ENCODE results near the gene APC. TPM values are rescaled to one million over a fixed set of nuclear protein-coding genes. Genes with fewer than 3 reads are reported as not detected.

Gene APC
- total RNA-seq, 2 experiments from 2014 or later = 18.7 to 19.0 TPM

DNA sequence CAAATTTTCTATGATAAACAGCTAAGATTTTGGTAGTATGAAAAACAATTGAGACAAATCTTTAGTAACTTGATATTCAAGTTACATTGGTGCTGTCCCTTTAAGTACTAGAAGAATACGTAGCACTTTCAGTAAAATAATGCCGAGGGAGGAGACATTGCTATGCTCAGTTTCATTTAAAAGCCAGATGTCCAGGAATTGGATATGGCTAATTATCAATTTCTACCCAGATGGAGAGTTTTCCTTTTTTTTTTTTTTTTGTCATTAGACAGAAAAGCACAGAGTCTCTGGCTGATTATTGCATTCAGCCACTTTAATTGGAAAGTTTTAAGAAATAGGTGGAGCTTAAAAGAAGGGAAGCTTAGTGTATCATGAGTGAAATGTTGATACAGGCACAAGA lies 40.4 kb upstream of the APC start:
- no peak for DNase-seq
- Mint-ChIP-seq H3K4me3 (no peak overlapping the region), H3K27me3 (peaks cover 12% of the 10 kb centered on the region), H3K27ac (no peak overlapping the region), H3K36me3 (ENCODE audit: low read depth) (no peaks in the 10 kb centered on the region), H3K4me1 (ENCODE audit: low read depth) (no peaks in the 10 kb centered on the region), H3K9me3 (no peaks in the 10 kb centered on the region)
- ChIA-PET POLR2A (no interaction called here), CTCF (interaction anchor here (0.7 to 1.8 kb wide), 3 partner anchors 12 to 146 kb away, joined by 3 to 11 read pairs (median 3); no protein-coding TSS in a partner anchor)
- no peak for ATAC-seq
- intact Hi-C loops (cut with micrococcal nuclease) = no loop called here
- TF ChIP-seq, protein P1, sequence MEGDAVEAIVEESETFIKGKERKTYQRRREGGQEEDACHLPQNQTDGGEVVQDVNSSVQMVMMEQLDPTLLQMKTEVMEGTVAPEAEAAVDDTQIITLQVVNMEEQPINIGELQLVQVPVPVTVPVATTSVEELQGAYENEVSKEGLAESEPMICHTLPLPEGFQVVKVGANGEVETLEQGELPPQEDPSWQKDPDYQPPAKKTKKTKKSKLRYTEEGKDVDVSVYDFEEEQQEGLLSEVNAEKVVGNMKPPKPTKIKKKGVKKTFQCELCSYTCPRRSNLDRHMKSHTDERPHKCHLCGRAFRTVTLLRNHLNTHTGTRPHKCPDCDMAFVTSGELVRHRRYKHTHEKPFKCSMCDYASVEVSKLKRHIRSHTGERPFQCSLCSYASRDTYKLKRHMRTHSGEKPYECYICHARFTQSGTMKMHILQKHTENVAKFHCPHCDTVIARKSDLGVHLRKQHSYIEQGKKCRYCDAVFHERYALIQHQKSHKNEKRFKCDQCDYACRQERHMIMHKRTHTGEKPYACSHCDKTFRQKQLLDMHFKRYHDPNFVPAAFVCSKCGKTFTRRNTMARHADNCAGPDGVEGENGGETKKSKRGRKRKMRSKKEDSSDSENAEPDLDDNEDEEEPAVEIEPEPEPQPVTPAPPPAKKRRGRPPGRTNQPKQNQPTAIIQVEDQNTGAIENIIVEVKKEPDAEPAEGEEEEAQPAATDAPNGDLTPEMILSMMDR (IDR thresholded peaks at IDR 0.05) = no peak

DNA sequence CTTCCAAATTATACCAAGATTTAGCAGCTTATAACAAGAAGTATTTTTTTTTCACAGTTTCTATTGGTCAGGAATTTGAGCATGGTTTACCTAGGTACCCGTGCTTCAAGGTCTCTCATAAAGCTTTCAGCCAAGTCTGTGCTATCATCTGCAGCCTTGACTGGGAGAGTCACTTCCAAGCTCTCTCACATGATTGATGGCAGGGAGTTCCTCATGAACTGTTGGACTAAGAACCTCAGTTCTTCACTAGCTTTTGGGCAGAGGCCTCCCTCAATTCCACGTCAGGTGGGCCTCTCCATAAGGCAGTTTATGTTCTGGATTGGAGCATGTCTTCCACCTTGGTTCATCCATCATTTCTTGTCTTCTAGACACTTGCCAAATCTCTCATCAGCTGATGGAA lies 39.9 kb upstream of the APC start:
- TF ChIP-seq, protein P1 (IDR thresholded peaks at IDR 0.05) = no peak
- Mint-ChIP-seq H3K4me1 (ENCODE audit: low read depth) (no peaks in the 10 kb centered on the region), H3K27ac (no peak overlapping the region), H3K4me3 (no peak overlapping the region), H3K27me3 (peaks cover 7% of the 10 kb centered on the region), H3K9me3 (no peaks in the 10 kb centered on the region), H3K36me3 (ENCODE audit: low read depth) (no peaks in the 10 kb centered on the region)
- POLR2A ChIA-PET = no interaction called here
- intact Hi-C loops (cut with micrococcal nuclease) = no loop called here
- CTCF ChIA-PET = interaction anchor here (0.7 to 1.8 kb wide), 3 partner anchors 12 to 147 kb away, joined by 3 to 11 read pairs (median 3); no protein-coding TSS in a partner anchor
- no peak for ATAC-seq
- no peak for DNase-seq

DNA sequence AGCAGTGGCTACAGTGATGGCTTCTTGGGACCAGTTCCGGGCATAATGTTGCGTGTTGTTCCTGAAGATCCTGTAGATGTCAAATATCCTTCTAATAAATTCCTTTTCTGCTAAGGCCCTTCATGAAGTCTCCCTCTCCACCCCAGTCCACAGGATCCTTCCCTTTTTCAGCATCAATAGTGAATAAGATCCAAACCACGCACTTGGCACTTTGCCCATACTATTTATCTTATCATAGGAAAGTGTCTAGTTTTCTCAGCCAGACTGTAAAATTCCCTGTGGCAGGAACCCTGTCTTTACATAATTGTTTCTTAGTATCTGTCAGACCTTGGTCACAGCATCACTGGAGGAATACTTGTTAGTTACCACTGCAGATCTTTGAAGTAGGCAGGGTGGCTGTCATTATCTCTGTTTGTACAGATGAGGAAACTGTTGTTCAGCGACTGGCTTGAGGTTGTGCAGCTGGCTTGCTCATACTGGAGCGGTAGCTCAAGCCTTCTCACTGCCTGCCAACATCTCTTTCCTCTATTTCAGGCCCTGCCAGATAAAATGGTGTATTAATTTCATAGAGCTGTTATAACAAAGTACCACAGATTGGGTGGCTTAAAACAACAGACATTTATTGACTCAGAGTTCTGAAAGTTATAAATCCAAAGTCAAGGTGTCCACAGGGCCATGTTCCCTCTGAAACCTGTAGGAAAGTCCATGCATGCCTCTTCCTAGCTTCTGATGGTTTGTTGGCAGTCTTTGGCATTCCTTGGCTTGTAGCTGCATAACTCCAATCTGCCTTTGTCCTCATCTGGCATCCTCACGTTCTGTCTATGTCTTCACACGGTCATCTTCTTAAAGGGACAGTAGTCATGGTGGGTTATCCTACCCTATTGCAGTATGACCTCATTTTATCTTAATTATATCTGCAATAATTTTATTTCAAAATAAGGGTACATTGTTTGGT lies 33.5 kb upstream of the APC start:
- ATAC-seq (no peak), DNase-seq (no peak)
- TF ChIP-seq, protein P1 (IDR thresholded peaks at IDR 0.05) = no peak
- Mint-ChIP-seq H3K4me1 (ENCODE audit: low read depth) (peaks cover 19% of the 10 kb centered on the region), H3K36me3 (ENCODE audit: low read depth) (no peaks in the 10 kb centered on the region), H3K27ac (no peak overlapping the region), H3K27me3 (no peaks in the 10 kb centered on the region), H3K9me3 (no peaks in the 10 kb centered on the region), H3K4me3 (no peak overlapping the region)
- POLR2A ChIA-PET = interaction anchor here (0.9 kb wide), 1 partner anchor 15 kb away, joined by 3 read pairs; no protein-coding TSS in a partner anchor
- intact Hi-C loops (cut with micrococcal nuclease) = loop anchor here (10.0 kb wide), 1 partner anchor 271 kb away; the partner anchor contains the start of gene DCP2
- CTCF ChIA-PET = interaction anchor here (3.2 kb wide), 1 partner anchor 11 kb away, joined by 19 read pairs; no protein-coding TSS in a partner anchor

DNA sequence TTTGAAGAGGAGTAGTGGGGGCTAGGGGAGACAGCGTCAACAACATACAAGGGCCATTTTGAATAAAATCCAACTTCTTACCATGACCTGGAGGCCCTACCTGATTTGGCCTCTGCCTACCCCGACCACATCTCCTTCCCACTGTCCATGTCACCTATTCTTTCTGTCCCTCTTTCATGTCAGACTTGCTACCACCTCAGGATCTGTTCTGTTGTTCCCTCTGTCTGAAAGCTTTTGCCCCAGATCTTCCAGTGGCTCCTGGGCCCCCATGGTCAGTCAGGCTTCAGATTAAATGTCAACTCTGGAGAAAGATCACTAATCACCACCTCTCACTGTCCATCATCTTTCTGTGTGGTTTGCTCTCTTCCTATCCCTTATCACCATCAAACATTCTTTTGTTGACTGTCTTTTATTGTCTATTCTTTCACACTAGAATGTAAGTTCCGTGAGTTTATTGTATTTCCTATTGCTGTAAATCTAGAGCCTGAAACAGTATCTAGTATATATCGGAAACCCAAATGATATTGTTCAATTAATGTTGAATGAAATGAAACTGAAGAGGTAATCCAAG lies 31.2 kb upstream of the APC start:
- ChIA-PET CTCF (no interaction called here), POLR2A (interaction anchor here (4.0 kb wide), 1 partner anchor 32 kb away, joined by 17 read pairs; the partner anchor contains the start of gene APC)
- Mint-ChIP-seq H3K4me3 (peak overlapping the region; percentile 92), H3K27ac (peak overlapping the region; percentile 86), H3K27me3 (no peaks in the 10 kb centered on the region), H3K36me3 (ENCODE audit: low read depth) (no peaks in the 10 kb centered on the region), H3K9me3 (no peaks in the 10 kb centered on the region), H3K4me1 (ENCODE audit: low read depth) (peaks cover 41% of the 10 kb centered on the region)
- TF ChIP-seq, protein P1 (IDR thresholded peaks at IDR 0.05) = no peak
- intact Hi-C loops (cut with micrococcal nuclease) = loop anchor here (10.0 kb wide), 1 partner anchor 268 kb away; the partner anchor contains the start of gene DCP2
- DNase-seq = no peak
- no peak for ATAC-seq

All from activated CD8-positive, alpha-beta T cell treated with anti-CD3 and anti-CD28 coated beads for 36 hours (primary cell).